GM04504 (cell line): ENCODE data around the gene AGXT.
"Not testable (repeated sequence)": the region's sequence is repeated elsewhere in the genome, so short reads cannot be mapped to it uniquely, and the experiment has no call there.

Experiments
- DNase-seq: peaks from one replicate; pipeline ENCODE4 v3.0.0-alpha.2; 2012; ENCODE audit warnings: low read depth

The AGXT gene

DNA sequence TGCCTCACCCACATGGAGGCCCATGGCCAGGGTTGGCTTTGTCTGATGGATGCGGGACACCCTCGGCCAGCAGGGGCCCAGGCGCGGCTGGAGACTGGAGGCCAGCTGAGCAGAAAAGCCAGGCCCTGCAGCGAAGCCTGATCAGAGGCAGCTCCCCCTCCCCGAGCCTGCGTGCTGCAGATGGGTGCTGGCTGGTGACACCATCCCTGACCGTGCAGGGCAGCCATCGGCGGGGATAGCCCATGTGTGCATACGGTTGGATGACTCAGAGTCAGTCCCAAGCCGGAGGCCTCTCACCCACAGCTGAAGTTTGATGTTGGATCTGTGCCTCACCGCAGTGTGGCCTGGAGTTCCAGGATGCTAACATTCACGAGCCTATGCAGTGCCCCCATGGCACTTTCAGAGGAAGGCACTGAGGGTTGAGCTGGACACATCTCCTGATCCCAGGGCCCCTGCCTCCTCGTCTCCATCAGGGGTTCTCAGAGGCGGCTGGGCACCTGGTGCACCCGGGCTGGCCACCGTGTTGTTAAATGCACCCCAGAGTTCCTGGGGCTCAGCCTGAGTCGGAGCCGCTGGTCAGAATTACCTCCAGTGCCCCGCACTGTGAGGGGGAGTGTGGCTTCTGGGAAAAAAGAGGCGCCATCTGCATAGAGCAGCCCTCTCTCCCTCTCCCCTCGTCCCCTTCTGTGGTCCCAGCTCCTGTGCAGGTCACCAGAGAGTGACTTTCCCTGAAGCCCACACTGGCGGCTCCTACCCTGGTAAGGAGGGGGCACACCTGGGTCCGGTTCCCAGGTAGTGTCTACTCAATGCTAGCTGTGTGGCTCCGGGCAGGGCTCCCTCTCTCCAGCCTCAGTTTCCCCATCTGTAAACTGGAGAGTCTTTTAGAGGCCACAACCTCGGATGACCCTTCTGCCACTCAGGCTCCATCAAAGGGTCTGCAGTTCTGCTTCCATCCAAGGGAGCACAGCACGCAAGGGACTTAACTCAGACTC is 29.2 kb upstream of the AGXT start:
- no peak for DNase-seq

DNA sequence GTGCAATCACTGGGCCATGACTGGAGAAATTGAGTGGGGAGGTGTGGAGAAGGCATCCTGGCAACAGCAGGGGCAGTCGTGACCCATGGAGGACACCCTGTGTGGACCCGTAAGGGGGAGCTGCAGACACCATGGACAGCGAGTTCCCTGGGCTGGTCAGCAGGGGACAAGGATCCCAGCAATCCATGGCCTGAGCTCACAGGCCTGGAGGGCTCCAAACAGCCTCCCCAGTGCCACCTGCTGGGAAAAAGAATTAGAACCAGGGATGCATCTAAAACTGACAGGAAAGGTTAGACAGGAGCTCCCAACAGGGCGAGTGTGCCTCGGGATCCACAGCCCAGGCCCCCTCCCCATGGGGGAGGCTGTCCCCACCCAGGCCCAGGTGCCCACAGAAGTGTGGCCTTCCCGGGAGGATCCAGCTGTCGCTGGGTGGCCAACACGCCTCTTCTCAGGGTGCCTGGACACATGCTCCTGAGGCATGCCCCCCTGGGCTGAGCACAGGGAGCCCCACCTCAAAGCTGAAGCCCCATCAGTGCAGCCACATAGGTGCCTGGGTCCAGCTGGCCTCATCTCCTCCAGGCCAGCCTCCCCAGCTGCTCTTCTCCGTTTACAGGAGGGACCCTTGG is 28.1 kb upstream of the AGXT start:
- DNase-seq = peak; percentile 60

DNA sequence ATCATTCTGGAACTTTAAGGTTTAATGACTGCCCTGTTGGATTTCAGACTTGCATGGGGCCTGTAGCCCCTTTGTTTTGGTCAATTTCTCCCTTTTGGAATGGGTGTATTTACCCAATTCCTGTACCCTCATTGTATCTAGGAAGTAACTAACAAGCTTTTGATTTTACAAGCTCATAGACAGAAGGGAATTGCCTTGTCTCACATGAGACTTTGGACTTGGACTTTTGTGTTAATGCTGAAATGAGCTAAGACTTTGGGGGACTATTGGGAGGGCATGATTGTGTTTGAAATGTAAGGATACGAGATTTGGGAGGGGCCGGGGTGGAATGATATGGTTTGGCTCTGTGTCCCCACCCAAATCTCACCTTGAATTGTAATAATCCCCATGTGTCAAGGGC is 22.3 kb upstream of the AGXT start:
- DNase-seq = not testable (repeated sequence)

DNA sequence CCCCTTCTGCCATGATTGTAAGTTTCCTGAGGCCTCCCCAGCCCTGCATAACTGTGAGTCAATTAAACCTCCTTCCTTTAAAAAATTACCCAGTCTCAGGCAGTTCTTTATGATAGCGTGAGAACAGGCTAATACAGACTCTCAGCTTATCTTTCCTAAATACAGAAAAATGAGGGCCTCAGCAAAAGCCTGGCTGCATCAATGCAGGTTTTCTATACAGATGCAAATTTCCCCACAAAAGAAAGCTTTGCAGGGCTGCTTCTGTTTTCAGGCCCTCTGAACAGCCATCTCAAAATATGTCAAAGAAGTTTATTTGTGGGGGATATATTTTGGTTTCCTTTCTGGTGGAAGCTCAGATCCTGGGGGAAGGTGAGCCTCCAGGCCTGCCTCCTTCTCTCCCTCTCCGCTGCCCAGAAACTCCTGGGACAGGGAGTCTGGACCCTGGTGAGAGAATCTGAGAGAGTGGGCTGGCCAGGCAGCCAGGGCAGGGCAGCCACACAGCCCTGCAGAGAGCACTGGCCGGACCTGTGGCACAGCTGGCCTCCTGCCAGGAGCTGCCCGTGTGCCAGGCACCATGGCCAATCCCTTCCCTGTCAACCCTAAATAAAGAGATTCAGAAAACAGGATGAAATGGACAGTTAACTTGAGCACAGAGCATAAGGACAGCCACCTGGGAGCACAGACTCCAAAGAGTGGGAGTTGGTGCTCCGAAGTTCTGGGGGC is 21.6 kb upstream of the AGXT start:
- DNase-seq = no peak

DNA sequence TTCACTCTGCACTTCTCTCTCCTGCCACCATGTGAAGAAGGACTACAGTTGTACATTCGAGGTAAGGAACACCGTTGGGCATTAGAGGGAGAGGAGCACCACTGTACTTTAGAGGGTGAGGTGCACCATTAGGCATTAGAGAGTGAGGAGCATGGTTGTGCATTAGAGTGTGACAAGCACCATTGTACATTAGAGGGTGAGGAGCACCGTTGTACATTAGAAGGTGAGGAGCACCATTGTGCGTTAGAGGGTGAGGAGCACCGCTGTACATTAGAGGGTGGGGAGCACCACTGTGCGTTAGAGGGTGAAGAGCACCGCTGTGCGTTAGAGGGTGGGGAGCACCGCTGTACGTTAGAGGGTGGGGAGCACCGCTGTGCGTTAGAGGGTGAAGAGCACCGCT is 20.8 kb upstream of the AGXT start:
- DNase-seq = no peak

DNA sequence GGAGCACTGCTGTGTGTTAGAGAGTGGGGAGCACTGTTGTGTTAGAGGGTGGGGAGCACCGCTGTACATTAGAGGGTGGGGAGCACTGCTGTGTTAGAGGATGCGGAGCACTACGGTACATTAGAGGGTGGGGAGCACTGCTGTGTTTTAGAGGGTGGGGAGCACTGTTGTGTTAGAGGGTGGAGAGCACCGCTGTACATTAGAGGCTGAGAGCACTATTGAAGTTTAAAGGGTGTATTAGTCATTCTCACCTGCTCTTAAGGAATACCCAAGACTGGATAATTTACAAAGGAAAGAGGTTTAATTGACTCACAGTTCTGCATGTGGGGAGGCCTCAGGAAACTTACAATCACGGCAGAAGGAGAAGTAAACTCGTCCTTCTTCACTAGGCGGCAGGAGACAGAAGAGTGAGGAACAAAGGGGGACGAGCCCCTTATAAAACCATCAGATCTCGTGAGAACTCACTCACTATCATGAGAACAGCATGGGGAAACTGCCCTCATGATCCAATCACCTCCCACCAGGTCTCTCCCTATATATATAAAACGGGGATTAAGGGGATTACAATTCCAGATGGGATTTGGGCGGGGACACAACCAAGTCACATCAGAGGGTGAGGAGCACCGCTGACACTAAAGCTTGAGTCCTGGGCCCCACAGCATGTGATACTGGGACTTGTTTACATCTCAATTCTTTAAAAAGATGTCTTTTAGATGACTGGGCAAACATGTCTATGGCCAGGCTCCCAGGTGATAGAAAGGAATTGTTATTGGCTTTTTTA is 19.5 kb upstream of the AGXT start:
- DNase-seq = no peak

DNA sequence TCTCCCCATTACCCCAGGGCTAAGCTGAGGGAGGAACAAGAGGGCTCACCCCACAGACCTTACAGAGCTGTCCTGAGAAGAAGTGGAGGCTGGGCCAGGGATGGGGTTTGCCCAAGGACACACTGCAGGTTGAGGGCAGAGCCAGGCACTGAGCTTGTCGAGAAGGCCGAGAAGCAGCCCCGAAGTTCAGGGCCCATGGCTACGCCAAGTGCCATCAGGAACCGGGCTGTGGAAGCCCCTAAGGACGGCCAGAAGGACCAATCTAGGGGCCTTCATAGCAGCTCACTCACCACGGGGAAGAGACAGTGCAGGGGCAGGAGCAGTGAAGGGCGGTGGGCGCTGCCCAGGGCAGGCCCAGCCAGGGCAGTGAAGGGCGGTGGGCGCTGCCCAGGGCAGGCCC is 18.6 kb upstream of the AGXT start:
- no peak for DNase-seq

DNA sequence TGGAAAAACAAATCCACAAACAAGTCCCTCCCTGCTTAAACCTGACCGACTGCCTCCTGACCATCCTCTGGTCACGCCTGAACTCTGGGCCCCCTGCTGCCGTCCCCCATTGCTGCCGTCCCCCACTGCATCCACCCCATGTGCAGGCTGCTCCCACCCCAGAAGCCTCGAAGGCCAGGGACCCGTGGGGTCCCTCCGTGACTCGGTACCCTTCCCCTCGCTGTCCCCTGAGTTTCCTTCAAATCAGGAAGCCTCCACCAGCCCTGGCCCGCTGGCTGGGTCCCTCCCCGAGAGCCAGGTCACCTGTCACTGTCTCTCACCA is 17.9 kb upstream of the AGXT start:
- DNase-seq = no peak

DNA sequence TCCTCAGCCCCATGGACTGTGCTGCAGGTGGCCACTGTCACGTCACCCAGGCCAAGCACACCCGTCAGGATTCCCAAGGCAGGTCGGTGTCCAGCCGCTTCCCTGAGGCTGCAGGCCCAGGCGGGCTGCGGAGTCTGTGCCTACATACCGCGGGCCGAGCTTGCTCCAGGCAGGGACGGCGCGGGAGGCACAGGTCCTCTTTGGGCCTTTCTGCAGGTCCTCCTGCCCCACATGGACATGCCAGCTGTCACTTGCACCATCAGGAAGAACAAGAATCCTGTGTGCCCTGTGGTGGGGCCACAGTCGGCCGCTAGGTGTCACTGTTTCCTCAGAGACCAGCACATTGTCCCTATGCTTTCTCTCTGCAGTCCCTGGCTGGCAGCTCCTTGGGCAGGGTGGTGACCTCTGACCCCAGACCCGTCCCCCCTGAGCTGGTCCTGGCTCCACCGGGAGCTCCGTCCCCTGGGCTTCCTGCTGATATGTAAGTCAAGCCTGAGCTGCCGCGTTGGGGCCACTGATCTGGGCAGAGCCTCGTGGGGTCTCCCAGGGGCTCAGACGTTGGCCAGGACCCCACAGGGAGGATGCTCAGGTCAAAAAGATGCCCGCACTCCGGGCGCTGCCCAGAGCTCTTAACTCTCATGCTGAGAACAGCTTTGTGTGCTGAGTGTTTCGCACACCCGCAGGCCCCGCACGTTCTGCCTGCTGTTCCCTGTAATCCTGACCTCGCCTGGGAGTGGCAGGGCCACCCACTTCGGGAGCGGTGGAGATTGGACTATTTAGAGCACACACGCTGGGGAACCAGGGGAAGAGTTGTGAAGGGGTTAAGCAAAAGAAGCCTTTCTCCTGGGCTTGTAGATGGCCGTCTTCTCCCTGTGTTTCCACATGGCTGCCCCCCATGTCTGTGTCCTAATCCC is 17.3 kb upstream of the AGXT start:
- DNase-seq = peak; percentile 49

DNA sequence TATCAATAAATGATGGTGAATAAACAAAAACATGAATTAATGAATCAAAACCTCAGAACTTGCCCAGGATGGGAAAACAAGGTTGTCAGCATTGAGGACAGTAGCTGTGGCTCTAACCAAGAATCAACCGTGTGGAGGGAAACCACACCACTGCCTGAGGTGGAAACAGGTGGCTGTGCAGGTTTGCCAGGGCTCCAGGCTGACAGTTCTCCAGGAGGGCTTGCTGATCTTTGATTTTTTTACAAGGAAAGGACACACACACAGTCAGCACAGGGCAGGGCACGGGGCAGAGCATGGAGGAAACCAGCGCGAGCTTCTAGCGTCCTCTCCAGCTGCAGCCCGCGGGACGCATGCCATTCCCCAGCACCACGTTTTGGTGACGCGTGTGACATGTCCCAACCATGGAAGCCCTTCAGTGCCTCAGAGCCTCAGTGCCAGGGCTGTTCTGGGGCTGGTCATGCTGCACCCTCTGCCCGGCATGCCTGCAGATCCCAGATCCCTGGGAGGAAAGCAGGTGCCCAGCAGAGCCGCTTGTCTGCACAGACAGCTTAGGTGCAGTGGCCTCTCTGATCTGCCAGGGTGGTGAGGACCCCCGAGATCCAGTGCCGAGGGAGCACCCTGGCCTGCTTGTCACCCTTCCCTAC is 15.8 kb upstream of the AGXT start:
- no peak for DNase-seq

DNA sequence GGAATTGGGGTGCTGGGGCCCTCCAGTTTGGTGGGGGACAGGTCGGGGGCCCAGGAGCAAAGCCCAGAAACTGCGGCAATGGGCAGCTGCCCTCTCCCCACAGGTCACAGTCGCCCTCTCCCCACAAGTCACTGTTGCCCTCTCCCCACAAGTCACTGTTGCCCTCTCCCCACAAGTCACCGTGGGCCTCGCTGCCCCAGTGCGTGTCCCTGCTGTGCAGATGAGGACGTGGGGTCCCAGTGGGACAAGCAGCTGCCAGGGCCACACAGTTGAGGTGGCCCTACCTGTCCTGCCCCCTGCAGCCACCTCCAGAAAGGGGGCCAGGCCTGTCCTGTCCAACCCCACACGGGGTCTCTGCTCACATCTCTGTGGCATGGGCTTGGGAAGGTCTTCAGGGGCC is 13.0 kb upstream of the AGXT start:
- DNase-seq = no peak

DNA sequence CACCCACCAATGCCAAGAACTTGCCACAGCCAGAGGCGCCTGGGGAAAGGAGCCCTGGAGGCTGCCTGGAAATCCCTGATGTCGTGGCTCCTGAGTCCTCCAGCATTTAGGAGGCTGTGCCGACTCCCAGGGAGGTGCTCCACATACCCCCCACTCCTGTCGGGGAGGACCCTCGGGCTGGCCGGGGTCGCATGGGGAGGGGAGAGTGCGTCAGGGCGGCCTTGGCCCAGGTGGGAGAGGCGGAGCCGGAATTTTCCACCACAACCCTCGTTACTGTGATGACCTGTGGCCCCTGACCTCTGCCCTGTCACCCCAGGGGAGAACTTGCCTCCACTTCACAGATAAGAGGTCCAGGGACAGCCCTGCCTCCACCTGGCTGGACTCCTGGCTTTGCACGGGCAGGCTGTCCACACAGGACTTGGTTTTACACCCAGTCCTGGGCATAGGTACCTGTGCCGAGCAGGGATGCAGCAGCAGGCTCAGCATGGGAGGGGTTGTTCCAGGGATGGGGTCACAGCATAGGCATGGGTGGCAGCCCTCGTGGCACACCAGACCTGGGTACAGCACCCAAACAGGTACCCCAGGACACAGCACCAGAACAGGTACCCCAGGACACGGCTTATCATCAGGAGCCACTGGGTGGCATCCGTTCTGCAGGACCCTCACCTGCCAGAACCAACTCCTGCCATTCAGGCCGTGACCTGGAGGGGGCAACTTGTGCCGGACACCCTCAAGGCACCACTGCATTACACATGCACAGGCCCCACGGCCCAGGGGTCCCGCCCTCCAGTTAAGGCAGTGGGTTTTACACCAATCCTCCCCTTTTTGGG is 12.3 kb upstream of the AGXT start:
- no peak for DNase-seq

DNA sequence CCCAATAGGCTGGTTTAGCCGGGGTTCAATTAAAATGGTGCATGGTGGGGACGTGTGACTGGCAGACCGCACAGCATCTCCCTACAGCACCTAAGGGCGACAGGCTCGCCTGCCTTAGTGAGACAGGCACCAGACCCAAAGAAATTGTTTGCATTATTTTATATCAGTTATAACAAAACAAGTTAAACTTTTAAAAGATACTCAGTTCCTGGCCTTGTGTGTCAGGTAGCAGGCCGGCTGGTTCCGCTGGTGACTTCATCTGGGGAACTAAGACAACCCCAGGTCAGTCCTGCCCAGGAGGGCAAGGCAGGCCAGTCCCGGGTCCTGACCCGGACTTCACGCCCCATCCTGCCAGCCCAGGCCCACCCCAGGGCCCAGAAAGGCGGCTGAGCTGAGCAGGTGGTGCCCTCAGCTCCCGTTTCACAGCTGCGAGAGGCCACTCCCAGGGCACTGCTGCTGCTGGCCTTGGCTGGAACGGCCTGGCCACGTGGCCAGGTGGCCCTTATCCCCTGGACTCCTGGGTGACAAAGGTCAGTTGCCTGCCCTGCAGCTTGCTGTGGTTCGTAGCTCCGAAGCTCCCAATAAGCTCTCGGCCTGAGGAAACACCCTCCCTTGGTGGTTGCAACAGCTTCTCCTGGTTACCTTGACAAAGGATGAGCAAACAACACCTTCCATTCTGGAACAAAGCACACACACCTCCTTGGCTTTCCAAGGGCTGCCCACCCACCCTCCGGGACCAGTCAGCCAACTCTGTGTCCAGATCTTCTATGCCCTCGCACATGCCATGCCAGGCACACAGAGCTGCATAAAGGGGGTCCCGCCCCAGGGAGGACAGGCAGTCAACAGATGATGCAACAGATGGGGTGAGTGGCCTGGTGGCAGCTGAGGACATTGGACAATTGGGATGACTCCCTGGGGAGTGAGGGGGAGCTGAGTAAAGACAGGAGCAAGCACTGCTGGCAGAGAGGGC is 11.3 kb upstream of the AGXT start:
- DNase-seq = no peak

DNA sequence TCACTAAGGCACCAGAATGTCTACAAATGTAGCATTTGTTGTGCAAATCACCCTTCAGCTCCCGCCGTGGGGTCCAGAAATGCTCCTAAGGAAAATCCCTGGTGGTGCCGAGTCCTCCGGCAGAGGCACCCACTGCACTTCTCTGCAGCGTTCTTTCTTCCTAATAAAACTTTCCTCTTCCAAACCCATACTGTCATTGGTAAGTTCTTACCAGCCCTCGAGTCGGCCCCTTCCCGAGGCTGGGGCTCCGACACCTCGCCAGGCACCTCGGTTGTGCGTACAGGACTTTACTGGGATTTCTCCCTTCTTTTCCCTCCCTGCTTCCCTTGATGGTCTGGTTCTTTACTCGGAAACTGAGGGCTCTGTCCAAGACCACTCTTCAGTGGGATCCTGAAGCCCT is 10.3 kb upstream of the AGXT start:
- no peak for DNase-seq

DNA sequence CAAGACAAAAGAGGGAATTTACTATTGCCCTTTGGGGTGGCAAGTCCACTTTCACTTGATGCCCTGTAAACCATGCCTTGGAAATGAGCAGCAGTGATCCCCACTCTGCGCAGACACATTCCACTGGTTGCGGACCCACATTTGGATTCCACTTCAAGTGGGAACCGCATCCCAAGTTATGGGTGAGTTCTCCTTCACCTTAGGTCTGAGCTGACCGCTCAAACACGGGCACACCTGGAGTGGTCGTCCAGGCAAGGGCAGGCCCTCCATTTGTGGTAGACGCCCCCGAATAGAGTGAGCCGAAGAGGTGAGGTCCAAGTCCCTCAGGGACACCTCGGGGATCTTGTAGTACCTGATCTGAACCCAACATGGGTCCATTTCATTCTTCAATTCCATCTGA is 9.8 kb upstream of the AGXT start:
- DNase-seq = no peak

DNA sequence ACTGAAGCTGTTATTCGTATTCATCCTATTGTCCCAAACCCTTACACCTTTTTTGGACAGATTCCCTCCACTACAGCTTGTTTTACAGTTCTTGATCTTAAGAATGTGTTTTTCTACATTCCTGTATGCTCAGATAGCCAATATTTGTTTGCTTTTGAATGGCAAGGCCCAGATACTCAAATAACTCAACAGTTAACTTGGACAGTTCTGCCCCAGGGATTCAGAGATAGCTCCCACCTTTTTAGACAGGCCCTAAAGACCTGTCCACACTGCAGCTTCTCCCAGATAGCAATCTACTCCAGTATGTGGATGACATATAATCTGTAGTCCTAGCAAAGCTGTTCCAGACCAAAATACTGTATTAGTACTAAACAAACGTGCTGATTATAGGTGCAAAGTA is 7.1 kb upstream of the AGXT start:
- no peak for DNase-seq

DNA sequence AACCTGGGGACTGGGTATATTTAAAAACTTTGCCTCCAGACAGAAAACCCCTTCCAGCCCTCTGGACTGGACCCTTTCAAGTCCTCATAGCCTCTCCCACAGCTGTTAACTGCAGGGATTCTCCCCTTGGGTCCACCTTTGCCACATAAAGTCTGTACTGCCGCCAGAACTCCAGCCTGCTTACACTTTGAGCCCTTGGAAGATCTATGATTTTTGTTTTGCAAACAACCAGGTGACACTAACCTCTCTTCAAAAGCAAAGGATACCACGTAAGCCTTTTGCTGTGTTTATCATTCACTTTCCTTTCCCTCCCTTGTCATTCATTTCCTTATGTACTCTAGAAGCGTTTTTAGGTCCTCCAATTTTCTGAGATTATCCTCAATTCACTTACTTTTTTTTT is 4.1 kb upstream of the AGXT start:
- no peak for DNase-seq

DNA sequence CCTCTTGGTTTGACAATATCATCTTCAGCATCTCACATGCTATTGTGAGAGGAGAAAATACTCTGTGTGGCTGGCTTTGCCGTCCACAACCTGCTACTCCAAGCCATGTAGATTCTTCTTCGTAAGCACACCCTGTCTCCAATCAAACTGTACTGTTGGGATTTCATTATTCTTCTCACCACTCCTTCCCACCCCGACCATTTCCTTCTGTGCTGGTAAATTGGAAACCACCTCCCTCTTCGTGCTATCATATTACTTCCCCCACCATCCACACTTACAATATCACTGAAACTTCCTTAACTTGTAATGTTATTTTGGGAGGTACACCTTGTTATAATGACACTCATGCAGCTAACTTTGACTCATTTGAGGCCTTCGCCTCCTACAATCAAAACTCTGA is 3.2 kb upstream of the AGXT start:
- DNase-seq = no peak
